ENCODE results near the gene NRSN1. TPM values are rescaled to one million over a fixed set of nuclear protein-coding genes. Genes with fewer than 3 reads are reported as not detected.

Gene NRSN1
- total RNA-seq, 4 donors from 2014 or later, result not detected

DNA sequence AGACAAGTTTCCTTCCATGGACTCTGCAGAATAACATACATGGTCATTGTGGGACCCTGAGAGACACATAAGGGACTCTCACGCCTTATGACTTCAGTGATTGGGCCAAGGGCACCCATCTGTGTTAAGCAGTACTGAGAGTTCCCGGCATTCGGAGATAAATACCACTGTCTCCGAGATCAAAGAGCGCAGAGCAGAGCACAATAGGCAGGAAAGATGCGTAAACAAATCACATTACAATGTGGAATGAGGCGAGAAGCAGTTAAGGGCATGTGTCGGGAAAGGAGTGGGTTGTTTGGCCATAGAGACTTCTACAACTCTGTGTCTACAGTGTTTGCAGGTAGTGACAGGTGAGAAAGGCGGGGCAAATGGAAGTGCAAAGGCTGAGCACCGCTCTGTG is 57.6 kb downstream of the NRSN1 start:
- no peak overlapping the region for H3K4me3 ChIP-seq
- no peak for DNase-seq
- no peak overlapping the region for H3K27ac ChIP-seq
- H3K27me3 ChIP-seq, result no peaks in the 10 kb centered on the region
- H3K9me3 ChIP-seq, result no peaks in the 10 kb centered on the region
- no peaks in the 10 kb centered on the region for H3K4me1 ChIP-seq
- no peak for TF ChIP-seq POLR2A (IDR thresholded peaks at IDR 0.05)
- H3K36me3 ChIP-seq, result no peaks in the 10 kb centered on the region

DNA sequence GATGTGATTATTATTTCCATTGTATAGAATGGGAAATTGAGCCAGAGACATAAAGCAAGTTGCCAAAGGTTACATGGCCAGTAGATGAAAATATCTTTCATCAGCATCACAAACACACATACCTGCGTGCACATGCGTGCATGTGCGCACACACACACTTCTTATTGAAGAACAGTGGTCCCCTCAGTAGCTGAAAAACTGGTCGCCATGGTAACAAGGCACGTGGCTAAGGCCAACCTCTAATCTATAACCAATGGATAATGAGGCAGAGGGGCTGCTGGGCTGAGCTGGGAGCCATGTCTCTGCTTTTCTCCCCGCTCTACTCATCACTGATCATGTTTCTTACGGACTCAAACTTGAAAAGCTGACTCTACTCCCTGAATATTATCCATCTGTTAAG is 60.3 kb downstream of the NRSN1 start:
- TF ChIP-seq POLR2A (IDR thresholded peaks at IDR 0.05), result no peak
- TF ChIP-seq, protein P1, sequence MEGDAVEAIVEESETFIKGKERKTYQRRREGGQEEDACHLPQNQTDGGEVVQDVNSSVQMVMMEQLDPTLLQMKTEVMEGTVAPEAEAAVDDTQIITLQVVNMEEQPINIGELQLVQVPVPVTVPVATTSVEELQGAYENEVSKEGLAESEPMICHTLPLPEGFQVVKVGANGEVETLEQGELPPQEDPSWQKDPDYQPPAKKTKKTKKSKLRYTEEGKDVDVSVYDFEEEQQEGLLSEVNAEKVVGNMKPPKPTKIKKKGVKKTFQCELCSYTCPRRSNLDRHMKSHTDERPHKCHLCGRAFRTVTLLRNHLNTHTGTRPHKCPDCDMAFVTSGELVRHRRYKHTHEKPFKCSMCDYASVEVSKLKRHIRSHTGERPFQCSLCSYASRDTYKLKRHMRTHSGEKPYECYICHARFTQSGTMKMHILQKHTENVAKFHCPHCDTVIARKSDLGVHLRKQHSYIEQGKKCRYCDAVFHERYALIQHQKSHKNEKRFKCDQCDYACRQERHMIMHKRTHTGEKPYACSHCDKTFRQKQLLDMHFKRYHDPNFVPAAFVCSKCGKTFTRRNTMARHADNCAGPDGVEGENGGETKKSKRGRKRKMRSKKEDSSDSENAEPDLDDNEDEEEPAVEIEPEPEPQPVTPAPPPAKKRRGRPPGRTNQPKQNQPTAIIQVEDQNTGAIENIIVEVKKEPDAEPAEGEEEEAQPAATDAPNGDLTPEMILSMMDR (IDR thresholded peaks at IDR 0.05), result no peak
- H3K27ac ChIP-seq, result no peak overlapping the region
- H3K36me3 ChIP-seq, result no peaks in the 10 kb centered on the region
- DNase-seq, result no peak
- no peaks in the 10 kb centered on the region for H3K4me1 ChIP-seq
- no peaks in the 10 kb centered on the region for H3K27me3 ChIP-seq
- H3K9me3 ChIP-seq, result no peaks in the 10 kb centered on the region
- no peak overlapping the region for H3K4me3 ChIP-seq

DNA sequence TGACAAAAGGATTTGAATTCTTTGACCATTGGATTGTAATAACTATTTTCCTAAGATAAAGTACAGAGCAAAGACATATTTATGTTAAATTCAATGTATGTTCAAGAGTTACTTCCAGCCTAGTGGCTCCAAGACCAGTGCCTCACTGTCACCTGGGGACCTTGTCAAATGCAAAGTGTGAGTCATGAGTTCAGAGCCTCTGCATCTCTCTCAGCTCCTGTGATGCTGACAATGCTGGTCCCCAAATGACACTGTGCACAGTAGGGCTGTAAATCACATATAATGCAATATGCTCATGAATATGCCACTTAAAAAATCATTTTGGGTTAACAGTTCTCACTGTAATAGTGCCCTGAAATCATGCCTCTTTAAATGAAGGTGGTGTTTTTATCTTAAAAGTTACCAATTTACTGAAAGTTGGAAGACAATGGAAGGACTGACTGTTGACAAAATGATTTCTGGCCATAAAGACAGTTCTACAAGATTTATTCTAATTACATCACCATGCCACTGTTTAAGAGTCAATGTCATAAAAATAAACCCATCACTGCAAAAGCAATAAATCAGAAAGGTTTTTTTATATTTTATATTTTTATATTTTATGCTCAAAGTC is 62.1 kb downstream of the NRSN1 start:
- no peak for TF ChIP-seq POLR2A (IDR thresholded peaks at IDR 0.05)
- TF ChIP-seq, protein P1 (IDR thresholded peaks at IDR 0.05), result no peak
- no peak for DNase-seq
- H3K9me3 ChIP-seq, result no peaks in the 10 kb centered on the region
- no peak overlapping the region for H3K4me3 ChIP-seq
- no peaks in the 10 kb centered on the region for H3K36me3 ChIP-seq
- H3K27me3 ChIP-seq, result no peaks in the 10 kb centered on the region
- H3K4me1 ChIP-seq, result no peaks in the 10 kb centered on the region
- no peak overlapping the region for H3K27ac ChIP-seq

DNA sequence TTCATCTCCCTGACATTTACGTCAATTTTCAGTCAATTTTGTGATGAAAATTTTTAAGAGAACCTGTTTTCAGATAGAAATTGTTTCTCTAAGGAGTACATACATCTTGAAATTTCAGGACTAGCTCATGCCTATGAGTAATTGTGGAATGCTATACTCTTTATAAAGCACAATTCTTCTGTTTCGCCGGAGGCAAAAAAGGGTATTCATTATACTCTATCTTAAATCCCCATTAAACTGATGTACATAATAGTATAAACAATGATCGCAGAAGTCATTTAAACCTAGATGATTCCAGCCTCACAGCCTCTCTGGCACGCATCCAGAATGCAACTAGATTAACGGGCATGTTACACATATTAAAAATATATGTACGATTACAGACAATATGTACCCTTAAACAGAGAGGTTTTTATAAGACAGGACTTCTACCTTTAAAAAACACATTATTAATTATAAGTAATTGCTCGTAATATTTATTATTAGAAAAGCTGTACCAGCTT is 62.6 kb downstream of the NRSN1 start:
- DNase-seq, result no peak
- Histone ChIP-seq H3K9me3 (no peaks in the 10 kb centered on the region), H3K27ac (no peak overlapping the region), H3K27me3 (no peaks in the 10 kb centered on the region), H3K4me1 (no peaks in the 10 kb centered on the region), H3K4me3 (no peak overlapping the region), H3K36me3 (no peaks in the 10 kb centered on the region)
- TF ChIP-seq, protein P1 (IDR thresholded peaks at IDR 0.05), result no peak
- no peak for TF ChIP-seq POLR2A (IDR thresholded peaks at IDR 0.05)

DNA sequence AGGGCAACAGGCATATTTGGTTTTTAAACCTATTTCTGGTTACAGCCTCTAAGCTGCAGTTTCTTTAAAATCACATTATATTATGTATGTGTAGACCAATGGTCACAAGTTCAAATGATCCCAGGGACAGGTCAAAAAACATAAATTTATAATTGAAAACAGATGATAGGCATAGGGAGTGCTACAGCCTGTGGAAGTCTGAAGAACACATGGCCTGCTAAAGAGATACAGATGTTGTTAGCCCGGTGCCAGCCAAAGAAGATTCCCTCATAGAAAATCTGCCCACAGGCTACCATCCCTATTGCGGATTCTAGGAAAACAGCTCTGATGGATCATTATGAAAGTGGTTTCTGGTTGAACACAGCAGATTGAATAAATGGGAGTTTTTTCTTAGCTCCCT is 65.3 kb downstream of the NRSN1 start:
- no peaks in the 10 kb centered on the region for H3K27me3 ChIP-seq
- H3K36me3 ChIP-seq, result no peaks in the 10 kb centered on the region
- no peak for TF ChIP-seq POLR2A (IDR thresholded peaks at IDR 0.05)
- TF ChIP-seq, protein P1 (IDR thresholded peaks at IDR 0.05), result no peak
- no peak for DNase-seq
- no peak overlapping the region for H3K27ac ChIP-seq
- no peaks in the 10 kb centered on the region for H3K9me3 ChIP-seq
- no peaks in the 10 kb centered on the region for H3K4me1 ChIP-seq
- no peak overlapping the region for H3K4me3 ChIP-seq

DNA sequence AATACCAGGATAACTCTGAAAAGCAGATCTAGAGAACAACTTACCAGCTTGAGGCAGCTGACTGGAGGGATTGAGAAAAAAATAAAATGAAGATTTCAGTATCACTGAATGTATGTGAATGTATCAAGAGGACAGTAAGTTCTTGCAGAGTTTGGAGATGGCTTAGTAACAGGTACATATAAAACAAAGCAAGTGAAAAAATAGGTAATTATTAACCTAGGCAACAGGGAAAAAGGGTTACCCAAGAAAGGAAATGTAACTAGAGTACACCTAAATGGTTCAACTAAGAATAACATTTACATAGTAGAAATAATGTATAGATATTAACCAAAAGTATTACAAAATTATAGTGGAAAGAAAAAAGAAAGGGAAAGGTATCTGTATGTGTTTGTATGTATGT is 67.3 kb downstream of the NRSN1 start:
- Histone ChIP-seq H3K4me1 (no peaks in the 10 kb centered on the region), H3K36me3 (no peaks in the 10 kb centered on the region), H3K27me3 (no peaks in the 10 kb centered on the region), H3K4me3 (no peak overlapping the region), H3K27ac (no peak overlapping the region), H3K9me3 (no peaks in the 10 kb centered on the region)
- no peak for TF ChIP-seq POLR2A (IDR thresholded peaks at IDR 0.05)
- TF ChIP-seq, protein P1 (IDR thresholded peaks at IDR 0.05), result no peak
- DNase-seq, result no peak

Data from Peyer's patch (tissue), 4 donors.